ENCODE data around the gene COBL.

Gene COBL

DNA sequence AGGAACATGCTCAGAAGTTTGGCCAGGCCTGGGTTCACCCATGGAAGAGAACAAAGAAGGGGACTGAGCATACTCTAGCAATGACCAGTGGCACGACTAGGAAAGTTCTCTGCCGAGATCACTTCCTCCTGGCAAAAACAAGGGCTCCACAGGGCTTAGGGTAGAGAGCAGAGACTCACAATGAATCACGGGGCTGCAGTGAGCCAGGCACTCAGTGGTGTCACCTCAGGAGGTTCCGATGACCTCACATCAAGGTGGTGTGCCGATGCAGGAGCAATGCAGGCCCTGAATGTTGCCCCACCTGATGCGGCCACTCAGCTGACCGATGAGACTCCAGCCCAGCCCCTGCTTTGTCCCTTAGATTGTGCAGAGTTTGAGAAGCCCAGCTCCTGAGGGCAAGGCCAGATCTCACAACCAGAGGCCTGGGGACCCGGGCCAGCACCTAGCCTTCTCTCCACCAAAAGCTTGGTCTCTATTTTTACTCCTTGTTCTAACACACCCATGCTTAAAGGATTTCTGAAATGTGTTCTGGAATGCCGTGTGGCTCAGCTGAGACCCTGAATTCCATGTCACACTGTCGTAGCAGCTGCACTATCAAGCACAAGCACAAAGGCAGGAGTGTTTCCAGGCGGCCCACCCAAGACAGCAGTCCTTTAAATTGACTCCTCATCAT lies 60.9 kb downstream of the COBL start:
- in situ Hi-C loops (cut with MboI; ENCODE audit: low sequenced_read_pairs), result no loop called here

GRCh38 chr7:51255036-51255435 lies 61.6 kb downstream of the COBL start:
- in situ Hi-C loops (cut with MboI; ENCODE audit: low sequenced_read_pairs), result no loop called here

DNA sequence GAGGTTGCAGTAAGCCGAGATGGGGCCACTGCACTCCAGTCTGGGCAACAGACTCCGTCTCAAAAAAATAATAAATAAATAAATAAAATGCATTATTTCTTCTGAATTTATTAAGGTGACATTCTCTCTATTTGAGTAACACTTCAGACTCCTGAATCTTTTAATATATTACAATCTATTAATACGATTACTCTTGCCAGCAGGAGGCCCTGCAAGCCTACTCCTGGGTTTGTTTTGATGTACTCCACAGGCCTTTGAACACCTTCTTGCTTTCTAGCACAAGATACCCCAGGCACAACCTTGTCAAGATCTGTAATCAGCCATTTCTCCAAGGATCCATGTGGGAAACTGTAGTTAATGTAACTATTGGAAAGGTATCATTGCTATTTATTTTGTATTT lies 63.5 kb downstream of the COBL start:
- in situ Hi-C loops (cut with MboI; ENCODE audit: low sequenced_read_pairs), result no loop called here

DNA sequence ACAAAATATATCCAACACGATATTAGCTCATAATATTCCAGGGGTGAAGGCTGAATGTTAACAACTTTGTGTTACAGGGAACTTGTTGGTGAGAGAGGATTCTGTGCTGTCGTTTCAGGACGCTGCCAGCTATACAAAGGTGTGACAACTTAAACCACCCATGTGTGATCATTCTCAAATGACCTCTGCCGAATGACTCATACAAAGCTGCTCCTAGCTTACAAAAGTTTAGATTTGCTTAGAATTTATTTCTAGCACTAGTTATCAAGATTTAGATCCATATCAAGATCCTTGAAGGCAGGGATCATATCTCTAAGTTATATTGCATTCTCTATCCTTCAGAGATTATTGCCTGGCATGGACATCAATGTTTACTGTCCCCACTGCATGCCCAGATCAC lies 65.3 kb downstream of the COBL start:
- in situ Hi-C loops (cut with MboI; ENCODE audit: low sequenced_read_pairs), result no loop called here

- in situ Hi-C loops (cut with MboI; ENCODE audit: low sequenced_read_pairs), result no loop called here
Measured at GRCh38 chr7:51250512-51250911, 66.1 kb downstream of the COBL start.

DNA sequence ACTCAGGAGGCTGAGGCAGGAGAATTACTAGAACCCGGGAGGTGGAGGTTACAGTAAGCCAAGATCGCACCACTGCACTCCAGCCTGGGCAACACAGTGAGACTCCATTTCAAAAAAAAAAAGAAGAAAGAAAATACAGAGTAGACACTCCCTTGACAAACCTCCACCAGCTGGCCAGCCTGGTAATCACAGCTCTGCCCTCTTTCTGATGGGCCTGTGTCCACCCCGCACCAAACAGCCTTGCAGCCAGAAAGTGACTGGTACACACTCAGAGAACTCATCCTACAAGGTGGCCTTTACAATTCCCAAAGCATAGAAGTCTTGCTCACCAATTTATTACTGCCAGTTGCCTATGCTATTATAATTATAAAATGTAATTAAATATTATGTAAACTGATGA lies 66.6 kb downstream of the COBL start:
- in situ Hi-C loops (cut with MboI; ENCODE audit: low sequenced_read_pairs), result no loop called here

GRCh38 chr7:51249187-51249945 lies 67.2 kb downstream of the COBL start:
- in situ Hi-C loops (cut with MboI; ENCODE audit: low sequenced_read_pairs), result no loop called here

GRCh38 chr7:51246258-51247245 lies 70.1 kb downstream of the COBL start:
- in situ Hi-C loops (cut with MboI; ENCODE audit: low sequenced_read_pairs), result no loop called here

DNA sequence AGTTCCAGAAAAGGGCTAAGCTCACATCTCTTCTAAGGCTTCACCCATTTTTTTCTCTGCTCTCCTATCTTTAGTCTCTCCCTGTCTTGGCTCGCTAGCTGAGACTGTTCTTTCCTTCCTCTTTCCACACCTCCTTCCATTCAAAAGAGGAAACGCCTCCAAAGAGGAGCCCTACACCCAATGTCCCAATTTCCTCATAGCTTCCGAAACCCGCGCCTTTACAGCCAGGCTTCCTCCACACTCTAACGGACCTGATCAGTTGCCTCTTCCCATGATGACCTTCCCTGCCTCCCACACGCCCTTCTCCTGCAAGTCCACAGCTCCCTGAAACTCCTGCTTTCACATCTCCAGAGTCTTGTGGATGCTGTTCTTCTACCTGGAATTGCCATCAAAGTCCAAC lies 71.7 kb downstream of the COBL start:
- in situ Hi-C loops (cut with MboI; ENCODE audit: low sequenced_read_pairs), result no loop called here

DNA sequence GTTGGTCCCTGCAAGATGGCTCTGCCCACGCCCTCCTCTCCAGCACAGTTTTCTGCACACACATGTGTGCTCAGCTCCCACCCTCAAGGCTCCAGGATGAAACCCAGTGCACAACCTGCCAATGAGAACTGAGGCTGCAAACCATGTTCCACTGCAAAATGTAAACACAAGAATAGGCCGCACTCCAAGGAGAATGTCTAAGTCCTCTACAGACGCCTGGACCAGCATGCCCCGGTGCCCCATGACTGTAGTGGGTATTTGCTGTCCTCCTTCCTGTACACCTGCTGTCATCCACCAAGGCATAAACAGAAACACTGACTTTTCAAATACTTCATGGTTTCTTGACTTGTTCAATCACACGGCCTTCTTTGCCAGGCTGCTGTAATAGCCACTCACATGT lies 72.6 kb downstream of the COBL start:
- in situ Hi-C loops (cut with MboI; ENCODE audit: low sequenced_read_pairs), result no loop called here

DNA sequence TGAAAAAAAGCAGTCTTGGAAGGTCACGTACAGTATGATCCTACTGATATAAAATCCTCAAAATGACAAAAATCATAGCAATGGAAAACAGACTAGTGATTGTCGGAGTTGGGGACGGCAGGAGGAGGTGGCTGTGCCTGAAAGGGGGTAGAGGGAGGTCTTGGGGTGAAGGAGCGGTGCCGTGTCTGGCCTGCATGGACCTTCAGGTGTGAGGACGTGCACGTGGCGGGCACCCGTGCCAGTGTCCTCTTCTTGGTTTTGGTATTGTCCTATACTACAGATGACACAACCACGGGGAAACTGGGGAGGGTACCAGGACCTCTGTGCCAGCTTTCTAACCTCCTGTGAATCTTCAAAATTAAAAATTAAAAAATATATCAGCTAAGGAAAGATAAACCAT lies 73.0 kb downstream of the COBL start:
- in situ Hi-C loops (cut with MboI; ENCODE audit: low sequenced_read_pairs), result no loop called here

- in situ Hi-C loops (cut with MboI; ENCODE audit: low sequenced_read_pairs), result no loop called here
Measured at GRCh38 chr7:51242881-51243518, 73.6 kb downstream of the COBL start.

DNA sequence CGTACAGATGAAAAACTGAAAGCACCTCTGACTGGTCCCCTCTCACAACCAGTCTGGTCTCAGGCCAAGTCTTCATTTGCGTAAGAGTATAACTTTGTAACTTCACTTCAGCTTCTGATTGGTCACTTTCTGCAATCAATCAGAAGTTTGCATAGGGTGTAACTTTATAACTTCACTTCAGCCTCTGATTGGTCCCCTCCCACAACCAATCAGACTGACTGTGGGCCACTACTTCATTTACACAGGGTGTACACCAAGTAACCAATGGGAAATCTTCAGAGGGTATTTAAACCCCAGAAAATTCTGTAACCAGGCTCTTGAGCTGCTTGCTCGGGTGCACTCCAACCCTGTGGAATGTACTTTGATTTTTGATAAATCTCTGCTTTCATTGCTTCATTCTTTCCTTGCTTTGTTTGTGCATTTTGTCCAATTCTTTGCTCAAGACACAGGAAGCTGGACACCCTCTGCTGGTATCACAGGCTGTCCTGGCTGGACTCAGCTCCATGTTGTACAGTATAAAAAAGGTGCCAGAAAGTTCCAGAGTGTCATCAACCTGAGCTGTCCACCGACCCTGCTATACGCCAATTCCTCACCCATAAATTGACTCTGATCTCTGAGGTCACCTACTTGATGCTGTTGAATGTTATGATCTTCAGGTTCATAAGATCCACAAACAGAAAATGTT lies 74.5 kb downstream of the COBL start:
- in situ Hi-C loops (cut with MboI; ENCODE audit: low sequenced_read_pairs), result no loop called here

DNA sequence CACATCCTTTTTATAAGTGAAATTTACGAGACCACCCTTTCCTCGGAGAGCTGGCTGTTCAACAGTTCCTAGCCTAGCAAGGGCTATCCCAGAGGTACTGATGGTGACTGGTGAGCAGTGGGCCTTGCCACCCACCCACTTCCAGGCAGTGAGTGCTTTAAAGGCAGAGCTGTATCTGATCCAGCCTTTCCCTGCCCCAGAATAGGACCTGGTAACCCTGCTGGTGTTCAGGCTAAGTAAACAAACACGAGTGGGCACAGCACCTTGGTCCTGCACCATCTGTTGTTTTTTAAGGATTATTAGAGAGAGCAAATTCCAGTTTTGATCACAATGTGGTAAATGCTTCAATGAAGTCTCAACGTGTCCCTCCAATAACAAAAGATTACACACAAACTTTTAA lies 75.7 kb downstream of the COBL start:
- in situ Hi-C loops (cut with MboI; ENCODE audit: low sequenced_read_pairs), result no loop called here

- in situ Hi-C loops (cut with MboI; ENCODE audit: low sequenced_read_pairs), result no loop called here
Measured at GRCh38 chr7:51239691-51240090, 76.9 kb downstream of the COBL start.

- in situ Hi-C loops (cut with MboI; ENCODE audit: low sequenced_read_pairs), result no loop called here
Measured at GRCh38 chr7:51238981-51239495, 77.6 kb downstream of the COBL start.

- in situ Hi-C loops (cut with MboI; ENCODE audit: low sequenced_read_pairs), result no loop called here
Measured at GRCh38 chr7:51237446-51238133, 79.0 kb downstream of the COBL start.

DNA sequence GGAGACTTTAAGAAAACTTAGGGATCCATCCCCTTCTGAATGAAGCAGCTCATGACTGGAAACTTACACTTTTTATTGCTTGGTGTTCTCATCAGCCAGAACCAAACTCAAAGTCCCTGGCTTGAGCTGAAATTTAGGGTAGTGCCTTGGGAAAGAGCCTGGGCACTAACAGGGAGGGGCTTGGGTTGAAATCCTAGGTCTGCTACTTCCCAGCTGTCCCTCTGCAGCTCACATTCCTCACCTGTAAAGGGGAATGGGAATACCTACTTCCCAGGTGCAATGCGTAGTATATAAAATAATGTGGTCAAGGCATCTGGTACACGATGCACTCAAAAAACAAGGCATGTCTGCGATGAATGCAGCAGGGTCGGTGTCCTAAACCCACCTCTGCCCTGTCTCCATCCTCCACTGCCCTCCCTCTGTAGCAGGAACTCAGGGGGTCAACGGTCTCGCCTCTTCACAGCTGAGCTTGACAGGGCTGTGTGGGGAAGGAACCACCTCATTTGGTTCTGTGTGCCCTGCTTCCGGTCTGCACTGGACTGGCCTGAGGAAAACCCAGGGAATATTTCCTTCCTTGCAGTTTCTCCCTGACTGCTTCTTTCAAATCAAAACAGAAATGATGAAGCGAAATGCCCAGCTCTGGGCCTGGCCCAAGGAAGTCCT lies 80.0 kb downstream of the COBL start:
- in situ Hi-C loops (cut with MboI; ENCODE audit: low sequenced_read_pairs), result no loop called here

Data from hTERT RPE-1 (cell line).